Measurements from ENCODE around the gene FYCO1.

- no peak for TF ChIP-seq CTCF (IDR thresholded peaks at IDR 0.05)
- TF ChIP-seq POLR2A (IDR thresholded peaks at IDR 0.05): no peak
These were observed 24.1 kb upstream of the FYCO1 start for GRCh38 chr3:46019707-46020106.

All from Peyer's patch (tissue), 4 donors.